ENCODE data around the gene SSR1.

DNA sequence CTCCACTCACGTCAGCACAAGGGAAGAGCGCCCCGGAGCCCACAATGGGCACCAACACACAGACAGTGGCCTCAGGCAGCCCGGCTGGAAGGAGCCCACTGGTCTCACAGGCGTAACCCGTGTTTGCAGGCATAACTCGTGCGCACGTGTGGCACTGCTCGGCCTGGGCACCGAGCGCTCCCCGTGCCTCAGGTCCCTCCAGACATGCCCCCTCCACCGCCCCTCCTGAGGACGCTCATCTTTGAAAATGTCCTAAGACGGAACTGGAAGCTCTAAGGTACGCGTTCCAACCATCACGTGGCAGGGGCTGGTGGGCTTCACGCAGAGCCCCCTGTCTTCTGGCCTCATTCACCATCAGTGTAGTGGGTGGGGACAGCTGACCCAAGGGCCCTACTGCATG is 44.6 kb downstream of the SSR1 start:
- TF ChIP-seq, protein P1, sequence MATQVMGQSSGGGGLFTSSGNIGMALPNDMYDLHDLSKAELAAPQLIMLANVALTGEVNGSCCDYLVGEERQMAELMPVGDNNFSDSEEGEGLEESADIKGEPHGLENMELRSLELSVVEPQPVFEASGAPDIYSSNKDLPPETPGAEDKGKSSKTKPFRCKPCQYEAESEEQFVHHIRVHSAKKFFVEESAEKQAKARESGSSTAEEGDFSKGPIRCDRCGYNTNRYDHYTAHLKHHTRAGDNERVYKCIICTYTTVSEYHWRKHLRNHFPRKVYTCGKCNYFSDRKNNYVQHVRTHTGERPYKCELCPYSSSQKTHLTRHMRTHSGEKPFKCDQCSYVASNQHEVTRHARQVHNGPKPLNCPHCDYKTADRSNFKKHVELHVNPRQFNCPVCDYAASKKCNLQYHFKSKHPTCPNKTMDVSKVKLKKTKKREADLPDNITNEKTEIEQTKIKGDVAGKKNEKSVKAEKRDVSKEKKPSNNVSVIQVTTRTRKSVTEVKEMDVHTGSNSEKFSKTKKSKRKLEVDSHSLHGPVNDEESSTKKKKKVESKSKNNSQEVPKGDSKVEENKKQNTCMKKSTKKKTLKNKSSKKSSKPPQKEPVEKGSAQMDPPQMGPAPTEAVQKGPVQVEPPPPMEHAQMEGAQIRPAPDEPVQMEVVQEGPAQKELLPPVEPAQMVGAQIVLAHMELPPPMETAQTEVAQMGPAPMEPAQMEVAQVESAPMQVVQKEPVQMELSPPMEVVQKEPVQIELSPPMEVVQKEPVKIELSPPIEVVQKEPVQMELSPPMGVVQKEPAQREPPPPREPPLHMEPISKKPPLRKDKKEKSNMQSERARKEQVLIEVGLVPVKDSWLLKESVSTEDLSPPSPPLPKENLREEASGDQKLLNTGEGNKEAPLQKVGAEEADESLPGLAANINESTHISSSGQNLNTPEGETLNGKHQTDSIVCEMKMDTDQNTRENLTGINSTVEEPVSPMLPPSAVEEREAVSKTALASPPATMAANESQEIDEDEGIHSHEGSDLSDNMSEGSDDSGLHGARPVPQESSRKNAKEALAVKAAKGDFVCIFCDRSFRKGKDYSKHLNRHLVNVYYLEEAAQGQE (IDR thresholded peaks at IDR 0.05; ENCODE audit: insufficient read depth in 1 of 2, low read depth in 2 of 2, low read length in 2 of 2): no peak
- TF ChIP-seq POLR2AphosphoS5 (IDR thresholded peaks at IDR 0.05; ENCODE audit: low read depth, low read length): no peak
- TF ChIP-seq TAF1 (IDR thresholded peaks at IDR 0.05; ENCODE audit: borderline replicate concordance, insufficient read depth, low read length): no peak

Measured in PFSK-1 (cell line).